HepG2 (cell line): Measurements from ENCODE around the gene EIF5. TPM values are rescaled to one million over a fixed set of nuclear protein-coding genes. Genes with fewer than 3 reads are reported as not detected.
A peak's percentile ranks its signal among the peaks of the same experiment; 100 is the strongest.

Experiments used
- ARNT2 ChIP-seq: sonication (generic); formaldehyde crosslinking; IDR thresholded peaks from 2 replicates; pipeline ENCODE4 v1.8.0; 2022; ENCODE audit warnings: mild to moderate bottlenecking, low read depth, missing genetic modification reagents, moderate library complexity
- DRAP1 ChIP-seq: IDR thresholded peaks from 2 replicates; pipeline ENCODE4 v1.6.1; 2016; ENCODE audit warnings: missing genetic modification reagents, missing compliant biosample characterization
- ELF3 ChIP-seq: IDR thresholded peaks from 2 replicates; pipeline ENCODE4 v1.6.1; 2016; ENCODE audit warnings: missing genetic modification reagents, missing compliant biosample characterization
- FUBP1 ChIP-seq: sonication (generic); formaldehyde crosslinking; IDR thresholded peaks from 2 replicates; pipeline ENCODE4 v1.5.1; 2020; ENCODE audit warnings: missing genetic modification reagents, mild to moderate bottlenecking, borderline replicate concordance
- HIC2 ChIP-seq: sonication (generic); formaldehyde crosslinking; IDR thresholded peaks from 2 replicates; pipeline ENCODE4 v1.9.0; 2022; ENCODE audit warnings: low read depth, missing genetic modification reagents
- HNF1B ChIP-seq: sonication (generic); formaldehyde crosslinking; IDR thresholded peaks from 2 replicates; pipeline ENCODE4 v1.5.1; 2020; ENCODE audit warnings: mild to moderate bottlenecking, moderate library complexity, missing genetic modification reagents
- MYC ChIP-seq: sonication (generic); formaldehyde crosslinking; IDR thresholded peaks from 2 replicates; pipeline ENCODE4 v1.9.0; 2021; ENCODE audit warnings: missing genetic modification reagents, borderline replicate concordance
- NR2C2 ChIP-seq: sonication (generic); formaldehyde crosslinking; IDR thresholded peaks from 2 replicates; pipeline ENCODE4 v1.4.0; 2020; ENCODE audit warnings: missing genetic modification reagents, mild to moderate bottlenecking, moderate library complexity, borderline replicate concordance
- PHF20 ChIP-seq: sonication (generic); formaldehyde crosslinking; IDR thresholded peaks from 2 replicates; pipeline ENCODE4 v1.5.0; 2020; ENCODE audit warnings: mild to moderate bottlenecking, missing genetic modification reagents
- RFX3 ChIP-seq: IDR thresholded peaks from 2 replicates; pipeline ENCODE4 v1.6.1; 2016; ENCODE audit warnings: missing biosample characterization, missing genetic modification reagents
- RFXANK ChIP-seq: IDR thresholded peaks from 2 replicates; pipeline ENCODE4 v1.6.1; 2016
- RNF2 ChIP-seq: fragments of 450-650 bp; conservative IDR thresholded peaks from 2 replicates; pipeline ENCODE4 v1.6.1; 2016; ENCODE audit warnings: low read depth
- SOX6 ChIP-seq, 2 experiments: fragments of 450-650 bp in 1 of 2; sonication (generic) in 1 of 2; formaldehyde crosslinking in 1 of 2; IDR thresholded peaks; 2 replicates each; pipeline versions ENCODE4 v1.4.0 to v1.6.1; 2017 to 2020; ENCODE audit warnings: antibody characterized with exemption in 1 of 2, mild to moderate bottlenecking in 1 of 2, missing genetic modification reagents in 1 of 2
- XRCC5 ChIP-seq: fragments of 200-400 bp; formaldehyde crosslinking; optimal IDR thresholded peaks from 2 replicates; pipeline ENCODE3; 2017; ENCODE audit warnings: mild to moderate bottlenecking, low read length
- ZNF225 ChIP-seq: sonication (generic); formaldehyde crosslinking; IDR thresholded peaks from 2 replicates; pipeline ENCODE4 v1.4.0; 2020; ENCODE audit warnings: mild to moderate bottlenecking, missing genetic modification reagents
- ZNF296 ChIP-seq: sonication (generic); formaldehyde crosslinking; conservative IDR thresholded peaks from 2 replicates; pipeline ENCODE4 v1.5.0; 2020; ENCODE audit warnings: mild to moderate bottlenecking, missing genetic modification reagents
- ZNF343 ChIP-seq: sonication (generic); formaldehyde crosslinking; IDR thresholded peaks from 2 replicates; pipeline ENCODE4 v1.4.0; 2020; ENCODE audit warnings: mild to moderate bottlenecking, missing genetic modification reagents
- ZNF501 ChIP-seq: sonication (generic); formaldehyde crosslinking; IDR thresholded peaks from 2 replicates; pipeline ENCODE4 v1.5.1; 2020; ENCODE audit warnings: mild to moderate bottlenecking, moderate library complexity, missing genetic modification reagents
- ZNF678 ChIP-seq: sonication (generic); formaldehyde crosslinking; IDR thresholded peaks from 2 replicates; pipeline ENCODE4 v1.4.0; 2020; ENCODE audit warnings: mild to moderate bottlenecking, missing genetic modification reagents
- ZNF83 ChIP-seq: sonication (generic); formaldehyde crosslinking; IDR thresholded peaks from 2 replicates; pipeline ENCODE4 v1.4.0; 2020; ENCODE audit warnings: missing genetic modification reagents, mild to moderate bottlenecking, borderline replicate concordance
- polyA plus RNA-seq, 8 experiments: library from polyadenylated mRNA; depleted of rRNA in 3 of 8; stranded (reverse) in 7 of 8; unstranded in 1 of 8; fragments of >200 nt; fragmentation: Illumina TruSeq in 4 of 8; extraction: Trizol in 4 of 8; gene quantifications; 2 replicates each; pipeline versions ENCODE4 v1.2.1 to v1.2.3, GENCODE V29; 2011 to 2016; ENCODE audit warnings: low read depth in 4 of 8, missing spikeins in 1 of 8, mixed read lengths in 1 of 8; ENCODE audit not compliant: insufficient read depth in 1 of 8
- total RNA-seq, 5 experiments: library from RNA; depleted of rRNA; stranded (reverse); fragments of >200 nt; fragmentation: Illumina TruSeq; extraction: Trizol; gene quantifications; 2 replicates each; pipeline ENCODE4 v1.2.3, GENCODE V29; 2016; ENCODE audit warnings: low read depth in 1 of 5

Gene EIF5
- total and polyA plus RNA-seq, 2 of the 13 experiments (the other 11 are each of a cell fraction or from before 2014, with no cell fraction given) = 189 to 281 TPM

GRCh38 chr14:103385152-103385928 lies 51.3 kb downstream of the EIF5 start, which contains the start of gene MARK3 (continued):
- TF ChIP-seq ELF3 (CRISPR knock-in tag) (peak; percentile 47; the same call in 1 of the 2 replicates), RFXANK (peak; percentile 98), SOX6 (IDR thresholded peaks at IDR 0.05) (no peak), SOX6 (CRISPR knock-in tag; IDR thresholded peaks at IDR 0.05) (peak; percentile 42), RFX3 (CRISPR knock-in tag) (peak; percentile 86), ZNF501 (CRISPR knock-in tag) (peak; percentile 49; the same call in 1 of the 2 replicates), DRAP1 (peak; percentile 55), NR2C2 (0 out of 2 replicates have a peak, but pooled peaks have one; percentile 44), ZNF678 (CRISPR knock-in tag) (0 out of 2 replicates have a peak, but pooled peaks have one; percentile 7), HIC2 (peak; percentile 41; the same call in 1 of the 2 replicates), ZNF343 (no peak), ZNF83 (CRISPR knock-in tag) (0 out of 2 replicates have a peak, but pooled peaks have one; percentile 63), FUBP1 (no peak), ZNF296 (CRISPR knock-in tag) (no peak), PHF20 (CRISPR knock-in tag) (peak; percentile 81), HNF1B (CRISPR knock-in tag) (peak; percentile 28; the same call in 1 of the 2 replicates), XRCC5 (peak; percentile 41), ARNT2 (CRISPR knock-in tag) (0 out of 2 replicates have a peak, but pooled peaks have one; percentile 46), RNF2 (no peak; the same call in 1 of the 2 replicates), MYC (CRISPR knock-in tag) (peak; percentile 22; the same call in 1 of the 2 replicates), ZNF225 (0 out of 2 replicates have a peak, but pooled peaks have one; percentile 38)
